Stimulated activated CD8-positive, alpha-beta memory T cell treated with anti-CD3 and anti-CD28 coated beads, Interleukin-12 subunit alpha, Interleukin-12 subunit beta, amount 100 ng/mL, for 24 hours (primary cell): ENCODE data around the gene VASH2.
"Not testable (repeated sequence)": the region's sequence is repeated elsewhere in the genome, so short reads cannot be mapped to it uniquely, and the experiment has no call there.

Source experiments
- DNase-seq: peaks from one replicate; pipeline ENCODE4 v3.0.0-alpha.2; 2020; ENCODE audit errors: extremely low read depth

Gene VASH2

DNA sequence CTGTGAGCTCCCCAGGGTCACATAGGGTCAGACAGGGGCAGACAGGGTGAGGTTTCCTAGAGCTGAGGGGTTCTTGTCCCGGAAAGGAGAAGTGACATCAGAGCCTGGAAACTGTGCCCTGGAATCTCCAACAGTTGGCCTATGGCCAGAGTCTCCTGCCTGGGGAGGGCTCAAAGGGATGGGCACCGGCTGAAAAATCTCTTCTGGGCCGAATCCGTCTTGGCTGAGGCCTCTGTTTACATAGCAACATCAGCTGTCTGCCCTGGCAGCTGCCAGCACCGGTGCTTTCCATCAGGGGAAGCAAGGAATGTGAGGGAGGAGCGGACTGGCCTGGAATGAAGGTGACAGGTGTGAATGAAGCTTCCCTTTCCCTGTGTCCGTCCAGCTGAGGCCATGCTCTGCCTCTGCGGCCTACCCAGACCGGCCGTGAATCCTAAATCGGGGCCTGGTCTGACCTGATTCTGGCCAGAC is 30.7 kb downstream of the VASH2 start:
- no peak for DNase-seq

DNA sequence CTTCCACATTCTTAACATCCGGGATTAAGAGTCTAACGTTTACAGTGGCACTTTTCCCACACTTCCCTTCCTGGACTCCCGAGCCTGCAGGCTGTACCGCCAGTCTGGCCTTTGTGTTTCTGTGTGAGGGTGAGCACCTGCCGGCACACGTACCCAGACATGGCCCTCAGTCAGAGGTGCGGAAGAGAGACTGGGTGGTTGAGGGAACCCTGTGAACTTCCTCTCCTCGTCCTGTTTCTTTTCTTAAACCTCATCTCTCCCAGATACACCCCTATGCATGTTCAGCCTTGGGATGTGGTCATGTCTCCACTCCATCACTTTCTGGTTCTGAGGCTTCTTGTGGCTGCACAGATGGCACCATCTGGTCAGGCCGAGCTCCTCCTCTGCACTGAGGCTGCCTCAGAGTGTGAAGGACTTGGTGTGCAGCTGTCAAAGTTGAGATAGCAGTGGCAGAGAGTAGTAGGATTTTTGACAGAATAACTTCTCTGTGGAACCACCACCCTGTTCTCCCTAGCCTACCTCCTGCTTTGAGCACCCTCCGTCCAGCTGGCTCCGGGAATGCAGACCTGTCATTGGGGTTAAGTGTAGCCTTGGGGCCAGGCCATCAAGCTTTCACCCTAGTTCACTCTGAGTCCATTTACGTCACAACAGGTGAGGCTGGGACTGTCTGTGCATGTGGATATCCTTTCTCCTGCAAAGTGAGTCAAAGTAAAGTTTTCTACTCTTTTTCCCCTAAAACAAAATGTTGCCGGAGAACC is 31.4 kb downstream of the VASH2 start:
- DNase-seq: no peak

DNA sequence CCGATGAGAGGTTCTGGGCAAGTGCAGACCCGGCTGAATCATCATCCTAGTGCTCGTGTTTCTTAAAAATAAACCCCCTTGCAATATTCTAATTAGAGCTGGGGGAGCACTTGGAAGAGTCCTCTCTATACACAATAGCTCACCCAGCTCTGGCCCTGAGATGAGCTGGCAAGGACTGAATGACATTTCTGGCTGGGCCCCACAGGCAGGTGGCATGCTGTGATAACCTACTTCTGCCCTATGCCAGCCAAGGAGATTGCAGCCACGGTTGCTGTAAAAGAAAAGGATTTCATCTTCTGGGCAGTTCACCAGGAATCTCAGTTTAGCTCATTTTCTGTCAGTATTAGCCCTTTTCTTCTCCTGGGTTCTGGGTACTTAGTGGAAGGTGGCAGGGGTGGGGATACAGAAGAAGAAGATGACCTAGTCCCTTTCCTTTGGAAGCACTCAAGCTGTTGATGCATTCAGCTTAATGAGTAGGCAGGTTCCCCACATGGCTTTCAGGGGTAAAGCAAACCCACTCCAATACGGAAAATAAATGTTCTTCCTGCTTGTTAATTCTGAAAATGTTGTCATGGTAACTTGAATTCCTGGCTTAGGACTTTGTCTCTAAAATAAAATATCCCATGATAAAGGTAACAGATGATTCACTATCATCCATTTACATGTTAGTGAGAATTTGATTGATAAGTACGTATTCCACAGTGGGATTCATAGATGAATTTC is 32.2 kb downstream of the VASH2 start:
- DNase-seq: no peak

DNA sequence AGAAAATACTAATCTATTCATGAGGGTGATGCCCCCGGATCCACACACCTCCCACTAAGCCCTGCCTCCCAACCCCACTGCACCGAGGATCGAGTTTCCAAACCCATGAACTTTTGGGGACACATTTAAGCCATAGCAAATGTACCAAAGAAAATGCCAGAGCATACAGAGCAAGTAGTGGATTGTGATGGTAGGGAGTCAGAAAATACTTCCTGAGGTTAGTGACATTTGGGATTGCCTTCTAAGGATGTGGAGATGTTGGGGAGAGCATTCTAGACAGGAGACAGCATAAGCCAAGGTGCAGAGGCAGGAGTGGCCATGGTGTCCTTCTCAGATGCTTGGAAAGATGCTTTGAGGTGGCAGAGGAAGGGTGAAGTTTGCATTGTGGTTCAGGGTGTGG is 33.1 kb downstream of the VASH2 start:
- no peak for DNase-seq

DNA sequence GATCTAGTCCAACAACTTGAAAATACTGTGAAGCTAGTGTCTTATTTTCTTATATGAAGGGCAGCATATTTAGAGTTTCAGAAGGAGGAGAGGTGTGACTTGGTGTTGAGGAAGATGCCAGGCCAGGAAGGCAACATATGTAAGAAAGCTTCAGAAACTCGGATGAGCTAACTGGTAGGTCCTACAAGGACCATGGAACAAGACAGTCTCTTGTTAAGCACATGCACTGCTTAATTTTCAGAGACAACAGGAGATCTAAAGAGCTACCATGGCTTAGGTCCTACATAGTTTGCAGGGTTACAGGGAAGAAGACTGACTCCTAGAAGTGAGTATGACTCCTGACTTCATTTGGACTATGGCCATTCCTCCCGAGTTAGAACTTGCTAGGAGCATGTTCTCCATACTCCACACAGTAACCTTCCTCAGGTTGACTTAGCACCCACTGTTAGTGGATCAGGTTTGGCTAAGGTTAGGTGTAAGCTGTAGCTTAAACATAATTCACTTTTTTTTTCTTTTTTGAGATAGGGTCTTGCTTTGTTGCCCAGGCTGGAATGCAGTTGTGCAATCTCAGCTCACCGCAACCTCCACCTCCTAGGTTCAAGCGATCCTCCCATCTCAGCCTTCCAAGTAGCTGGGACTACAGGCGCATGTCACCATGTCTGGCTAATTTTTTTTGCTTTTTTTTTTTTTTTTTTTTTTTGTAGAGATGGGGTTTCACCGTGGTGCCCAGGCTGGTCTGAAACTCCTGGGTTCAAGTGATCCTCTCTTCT is 34.4 kb downstream of the VASH2 start:
- no peak for DNase-seq

DNA sequence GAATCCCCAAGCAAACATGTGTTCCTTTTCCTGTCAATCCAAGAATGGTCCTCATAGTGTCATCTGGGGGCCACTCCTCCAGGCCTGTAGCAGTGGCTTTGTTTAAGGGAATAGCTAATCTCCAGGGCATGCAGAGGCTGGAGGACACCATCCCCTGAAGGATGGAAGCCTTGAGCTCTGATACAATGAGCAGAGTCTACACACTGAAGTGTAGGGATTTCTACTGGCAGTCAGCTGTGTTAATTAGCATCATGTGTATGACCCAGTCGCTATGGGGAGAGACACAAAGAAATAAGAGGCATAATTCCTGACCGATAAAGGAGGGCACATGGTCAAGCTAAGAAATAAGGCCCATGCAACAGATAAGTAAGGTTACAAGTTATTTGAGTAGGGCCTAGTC is 36.2 kb downstream of the VASH2 start:
- DNase-seq: no peak

DNA sequence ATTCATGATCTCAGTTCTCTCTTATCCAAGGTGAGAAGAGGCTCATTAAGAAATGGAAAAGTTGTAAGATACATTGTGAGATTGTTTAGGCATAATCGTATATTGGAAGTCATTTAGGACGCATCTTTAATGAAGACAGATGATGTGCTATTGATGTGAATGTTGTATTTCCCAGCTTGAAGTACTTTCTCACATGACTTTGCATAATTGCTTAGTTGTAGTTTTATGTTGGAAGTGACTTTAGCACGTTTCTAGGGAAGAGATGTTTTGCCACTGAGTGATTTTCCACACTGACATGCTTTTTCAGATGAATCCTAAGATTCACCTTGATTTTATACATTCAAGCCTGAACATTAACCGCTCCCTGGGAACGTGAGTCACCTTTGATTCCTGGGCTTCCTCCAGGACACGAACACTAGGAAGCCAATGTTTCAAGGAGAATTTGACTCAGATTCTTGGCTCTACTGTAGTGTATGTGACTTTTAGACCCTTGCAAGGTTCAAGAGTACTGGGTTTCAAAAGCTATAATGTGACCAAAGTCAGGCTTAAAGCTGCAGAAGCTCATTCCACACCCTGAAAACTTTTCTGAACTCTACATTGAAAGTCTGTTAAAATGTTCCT is 37.5 kb downstream of the VASH2 start:
- no peak for DNase-seq

DNA sequence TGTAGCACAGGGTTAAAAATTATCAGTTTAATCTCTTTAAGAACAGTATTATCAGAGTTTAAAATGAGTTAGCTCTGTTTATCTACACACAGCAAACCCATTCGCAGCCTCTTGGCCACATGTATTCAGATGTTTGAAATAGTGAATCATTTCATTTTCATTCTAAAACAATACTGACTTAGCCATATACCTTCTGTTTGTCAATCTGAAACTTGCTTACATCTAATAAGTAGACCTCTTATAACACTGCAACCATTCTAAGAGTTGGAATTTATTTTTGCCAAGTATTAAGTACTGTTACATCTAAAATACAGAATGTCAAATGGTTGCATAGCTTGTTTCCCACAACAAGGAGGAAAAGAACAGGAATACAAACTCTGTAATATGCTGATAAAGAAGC is 39.9 kb downstream of the VASH2 start:
- DNase-seq: no peak

DNA sequence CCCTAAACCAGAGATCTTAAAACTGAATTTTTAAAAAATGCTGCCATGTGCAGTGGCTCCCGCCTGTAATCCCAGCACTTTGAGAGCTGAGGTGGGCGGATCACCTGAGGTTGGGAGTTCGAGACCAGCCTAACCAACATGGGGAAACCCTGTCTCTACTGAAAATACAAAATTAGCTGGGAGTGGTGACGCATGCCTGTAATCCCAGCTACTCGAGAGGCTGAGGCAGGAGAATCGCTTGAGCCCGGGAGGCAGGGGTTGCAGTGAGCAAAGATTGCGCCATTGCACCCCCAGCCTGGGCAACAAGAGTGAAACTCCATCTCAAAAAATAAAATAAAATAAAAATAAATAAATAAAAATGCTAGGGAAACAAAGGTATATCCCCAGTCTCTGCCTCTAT is 43.6 kb downstream of the VASH2 start:
- DNase-seq: not testable (repeated sequence)

DNA sequence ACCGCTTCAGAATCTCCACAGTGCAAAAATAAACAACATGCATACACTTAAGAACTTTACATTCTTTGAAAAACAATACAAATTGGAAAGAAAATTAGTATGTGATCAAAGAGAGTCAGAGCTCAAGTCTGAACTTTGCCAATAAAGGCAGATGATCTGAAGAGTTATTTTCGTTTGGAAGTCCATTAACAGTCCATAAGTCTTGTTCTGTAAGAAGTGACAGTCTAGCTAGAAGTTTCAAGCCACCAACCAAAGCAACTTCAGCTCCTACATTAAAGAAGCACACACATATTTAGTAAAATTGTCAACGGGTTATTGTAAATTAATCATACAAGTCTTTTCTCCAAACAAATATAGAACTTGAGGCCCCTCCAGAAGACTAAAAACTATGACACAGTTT is 44.6 kb downstream of the VASH2 start:
- no peak for DNase-seq

DNA sequence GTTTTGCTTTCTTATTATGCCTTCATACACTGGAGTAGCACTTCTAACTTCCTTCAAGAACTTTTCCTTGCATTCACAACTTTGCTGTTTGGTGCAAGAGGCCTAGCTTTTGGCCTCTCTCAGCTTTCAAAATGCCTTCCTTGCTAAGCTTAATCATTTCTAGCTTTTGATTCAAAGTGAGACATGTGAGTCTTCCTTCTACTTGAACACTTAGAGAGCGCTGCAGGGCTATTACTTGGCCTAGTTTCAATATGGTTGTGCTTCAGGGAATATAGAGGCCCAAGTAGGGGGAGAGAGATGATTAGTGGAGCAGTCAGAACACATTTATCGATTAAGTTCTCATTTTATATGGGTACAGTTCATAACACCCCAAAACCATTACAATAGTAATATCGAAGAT is 52.9 kb downstream of the VASH2 start:
- DNase-seq: no peak

DNA sequence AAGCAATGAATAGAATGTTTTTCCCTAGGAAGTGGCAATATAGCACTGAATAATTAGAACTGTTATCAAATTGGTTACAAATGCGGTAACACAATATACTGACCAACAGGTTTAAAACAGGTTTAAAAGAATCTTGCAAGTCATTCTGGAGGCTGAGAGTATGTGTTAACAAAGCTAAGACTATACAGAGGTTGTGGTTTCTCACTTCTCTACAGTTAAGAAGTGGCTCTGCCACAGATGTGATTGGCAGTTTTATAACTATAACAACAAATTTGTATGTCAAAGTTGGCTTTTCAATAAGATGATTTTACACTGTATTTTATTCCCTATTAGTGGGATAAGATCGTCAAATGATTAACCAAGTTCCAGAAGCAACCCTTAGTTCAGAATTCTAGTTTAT is 58.2 kb downstream of the VASH2 start:
- DNase-seq: no peak

DNA sequence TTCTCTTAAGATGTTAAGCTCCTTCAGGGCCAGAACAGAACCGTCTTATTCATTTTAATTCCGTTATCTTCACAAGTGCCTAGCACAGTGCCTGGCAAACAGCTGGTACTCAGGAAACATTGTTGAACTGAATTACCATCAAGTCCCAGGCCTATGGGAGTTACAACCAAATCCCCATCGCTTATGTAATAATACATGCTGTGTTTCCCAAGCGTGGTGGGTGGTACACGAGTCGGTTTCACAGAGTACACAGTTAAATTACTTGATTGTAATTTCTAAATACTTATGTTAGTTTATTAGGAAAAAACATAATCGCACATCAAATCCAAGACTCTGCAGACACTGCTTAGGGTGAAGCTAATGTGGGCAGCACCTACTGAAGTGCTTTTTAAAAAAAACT is 64.3 kb downstream of the VASH2 start:
- DNase-seq: no peak

DNA sequence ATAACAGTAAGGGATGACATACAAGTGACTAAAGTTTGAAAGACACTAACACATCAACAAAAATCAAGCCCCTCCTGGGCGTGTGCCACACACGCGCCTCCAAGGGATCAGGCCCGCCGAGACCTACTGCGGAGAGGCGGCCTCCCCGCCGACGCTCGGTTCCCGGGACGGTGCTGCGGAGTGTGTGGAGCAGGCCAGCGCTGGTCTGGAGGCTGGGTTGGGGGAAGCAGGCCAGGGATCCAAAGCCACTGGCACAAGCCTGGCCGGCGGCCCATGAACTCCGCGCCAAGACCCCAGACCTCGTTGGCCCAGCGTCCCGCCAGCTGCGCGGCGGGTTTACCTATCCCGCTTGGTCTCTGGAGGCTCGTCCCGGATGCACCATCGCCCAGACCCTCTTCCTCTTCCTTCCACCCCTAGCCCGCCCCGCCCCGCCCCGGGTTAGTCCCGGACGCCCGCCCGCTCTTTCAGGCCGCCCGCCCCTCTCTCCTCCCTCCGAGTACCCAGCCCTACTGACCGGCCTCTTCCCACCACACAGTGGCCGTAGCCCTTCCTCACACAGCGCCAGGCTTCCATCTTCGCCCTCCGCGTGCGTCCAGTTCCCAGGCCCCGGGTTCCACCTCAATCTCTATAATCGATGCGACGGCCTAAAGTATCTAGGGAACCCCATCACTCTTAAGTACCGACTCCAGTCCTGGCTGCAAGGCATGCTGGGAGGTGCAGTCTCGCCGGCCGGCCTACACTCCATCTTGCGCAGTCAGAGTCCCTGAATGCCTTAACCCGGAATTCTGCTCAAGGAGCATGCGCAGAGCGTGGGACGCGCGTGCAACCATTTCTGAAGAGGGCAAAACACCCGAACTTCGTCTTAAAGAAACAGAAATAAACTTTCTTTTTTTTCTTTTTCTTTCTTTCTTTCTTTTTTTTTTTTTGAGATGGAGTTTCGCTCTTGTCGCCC is 65.0 kb downstream of the VASH2 start, which contains the start of gene ANGEL2:
Gene ANGEL2, minus strand, starts transcription at position 769 of the 952 bp plus-strand sequence. Its CDS starts 196 bp downstream, at position 573.
- peak; percentile 89 for DNase-seq

DNA sequence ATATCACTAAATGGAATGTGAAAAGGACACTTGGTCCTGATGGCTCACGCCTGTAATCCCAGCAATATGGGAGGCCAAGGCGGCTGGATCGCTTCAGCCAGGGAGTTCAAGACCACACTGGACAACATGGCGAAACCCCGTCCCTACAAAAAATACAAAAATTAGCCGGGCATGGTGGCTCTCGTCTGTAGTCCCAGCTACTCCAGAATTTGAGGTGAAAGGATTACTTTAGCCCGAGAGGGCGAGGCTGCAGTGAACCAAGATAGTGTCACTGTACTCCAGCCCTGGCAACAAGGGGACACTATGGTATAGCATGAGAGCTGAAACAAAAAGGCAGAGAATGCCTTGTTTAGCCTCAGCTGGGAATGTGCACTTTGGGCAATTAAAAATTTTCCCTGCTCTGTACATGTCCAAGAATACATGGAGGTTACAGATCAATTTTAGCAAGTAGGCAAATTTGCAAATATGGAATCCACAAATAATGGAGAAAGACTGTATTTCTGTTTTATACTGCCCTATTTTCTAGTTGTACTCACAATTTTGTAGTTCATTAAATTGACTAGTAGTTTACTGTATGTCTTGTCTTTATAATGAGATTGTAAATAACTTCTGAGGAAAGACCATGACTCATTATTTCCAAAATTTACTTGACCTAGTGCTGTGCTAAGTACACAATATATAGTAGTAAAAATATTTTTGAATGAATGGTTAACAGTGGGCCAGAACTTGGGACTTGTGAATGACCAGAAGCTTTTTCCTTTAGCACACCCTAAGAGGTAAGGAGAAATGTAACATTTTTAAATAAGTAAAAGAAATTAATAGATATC is 67.3 kb downstream of the VASH2 start:
- no peak for DNase-seq

DNA sequence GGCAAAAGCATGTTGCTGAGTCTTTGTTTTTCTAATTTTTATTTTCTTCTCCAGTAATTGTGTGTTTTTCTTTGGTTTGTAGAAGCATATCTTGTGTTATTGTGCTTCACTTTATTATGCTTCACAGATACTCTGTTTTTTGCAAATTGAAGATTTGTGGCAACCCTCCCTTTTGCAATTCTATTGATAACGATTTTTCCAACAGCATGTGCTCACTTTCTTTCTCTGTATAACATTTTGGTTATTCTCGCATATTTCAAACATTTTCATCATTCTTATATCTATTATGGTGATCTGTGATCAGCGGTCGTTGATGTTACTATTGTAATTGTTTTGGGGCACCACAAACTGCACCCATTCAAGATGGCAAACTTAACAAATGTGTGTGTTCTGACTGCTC is 69.1 kb downstream of the VASH2 start:
- DNase-seq: no peak

DNA sequence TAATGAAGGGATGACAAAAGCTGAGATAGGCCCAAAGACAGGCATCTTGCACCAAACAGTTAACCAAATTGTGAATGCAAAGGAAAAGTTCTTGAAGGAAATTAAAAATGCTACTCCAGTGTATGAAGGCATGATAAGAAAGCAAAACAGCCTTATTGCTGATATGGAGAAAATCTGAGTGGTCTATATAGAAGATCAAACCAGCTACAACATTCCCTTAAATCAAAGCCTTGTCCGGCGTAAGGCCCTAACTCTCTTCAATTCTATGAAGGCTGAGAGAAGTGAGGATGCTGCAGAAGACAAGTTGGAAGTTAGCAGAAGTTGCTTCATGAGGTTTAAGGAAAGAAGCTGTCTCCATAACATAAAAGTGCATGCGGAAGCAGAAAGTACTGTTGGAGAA is 69.7 kb downstream of the VASH2 start:
- no peak for DNase-seq

DNA sequence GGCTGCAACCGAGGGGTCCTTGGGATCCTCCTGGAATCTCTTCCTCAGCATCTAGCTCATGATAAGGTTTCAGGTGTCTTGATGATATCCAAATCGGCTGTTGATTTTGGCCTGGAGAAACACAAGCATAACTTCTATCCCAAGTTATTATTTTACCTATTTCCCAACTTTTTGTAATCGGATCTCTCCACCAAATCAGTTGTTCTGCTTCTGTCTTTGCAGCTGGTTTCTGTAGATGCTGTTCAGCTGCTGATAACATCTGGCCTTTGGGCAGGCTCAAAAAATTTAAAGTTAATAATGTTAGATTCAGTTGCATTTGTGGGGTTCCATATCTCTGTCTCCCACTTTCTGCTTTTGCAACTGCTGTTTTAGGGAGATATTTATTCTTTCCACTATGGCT is 76.7 kb downstream of the VASH2 start:
- not testable (repeated sequence) for DNase-seq

DNA sequence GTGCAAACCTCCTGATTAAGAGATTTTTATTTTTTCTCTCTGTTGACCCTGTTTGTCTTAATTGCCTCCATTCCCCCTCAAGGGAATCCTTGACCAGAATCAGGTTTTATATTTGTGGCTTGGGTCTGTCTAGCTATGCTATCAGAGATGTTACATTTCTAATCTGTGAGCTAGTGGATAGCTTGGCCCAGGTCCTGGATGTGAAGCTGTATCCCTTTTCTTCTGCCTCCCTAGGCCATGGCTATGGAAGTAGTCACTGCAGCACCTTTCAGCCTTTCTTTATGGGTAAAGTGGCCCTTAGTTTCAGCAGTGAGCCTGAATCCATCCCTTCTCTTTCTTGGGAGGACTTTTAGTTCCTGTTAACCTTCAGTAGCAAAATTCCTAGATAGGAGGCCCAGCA is 82.3 kb downstream of the VASH2 start:
- DNase-seq: no peak

DNA sequence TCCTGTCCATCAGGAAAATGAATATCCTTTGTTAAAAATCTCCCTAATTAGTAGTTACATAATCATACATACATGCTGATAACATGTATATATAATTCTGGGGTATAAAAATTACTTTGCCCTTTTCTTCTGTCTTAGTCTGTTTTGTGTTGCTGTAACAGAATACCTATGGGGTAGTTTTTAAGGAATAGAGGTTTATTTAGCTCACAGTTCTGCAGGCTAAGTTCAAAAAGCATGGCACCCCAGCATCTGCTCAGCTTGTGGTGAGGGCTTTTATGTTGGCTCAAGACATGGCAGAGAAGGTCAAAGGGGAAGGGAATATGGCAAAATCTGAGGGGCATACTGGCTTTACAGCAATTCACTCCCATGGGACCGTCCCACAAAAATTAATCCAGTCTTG is 84.4 kb downstream of the VASH2 start:
- no peak for DNase-seq
